Stomach (tissue), 4 donors: ENCODE results near the gene LRP6.

Experiments
- CTCF ChIP-seq, 7 experiments: fragments of 450-650 bp in 4 of 7; fragments of 200-600 bp in 3 of 7; sonication (generic) in 3 of 7; IDR thresholded peaks; one replicate each; pipeline ENCODE4 v1.5.1; 2016 to 2019; ENCODE audit warnings: antibody characterized with exemption in 7 of 7, control low read depth in 2 of 7, mild to moderate bottlenecking in 1 of 7
- POLR2A ChIP-seq, 4 donors: fragments of 450-650 bp; IDR thresholded peaks; one replicate each; pipeline ENCODE4 v1.6.1; 2016; ENCODE audit warnings: antibody characterized with exemption in 4 of 4, control low read depth in 2 of 4, mild to moderate bottlenecking in 1 of 4, moderate library complexity in 1 of 4
- POLR2AphosphoS5 ChIP-seq, 3 donors: sonication (generic); formaldehyde crosslinking; IDR thresholded peaks; one replicate each; pipeline ENCODE4 v1.6.1; 2016; ENCODE audit warnings: antibody characterized with exemption in 3 of 3

GRCh38 chr12:12278899-12279298, 12.1 kb upstream of the LRP6 start:
- TF ChIP-seq CTCF (IDR thresholded peaks at IDR 0.05) (no peak), POLR2A (IDR thresholded peaks at IDR 0.05) (no peak), POLR2AphosphoS5 (IDR thresholded peaks at IDR 0.05) (no peak)
